ENCODE data around the gene SERPINB1.

GRCh38 chr6:2844008-2844407 lies 2.3 kb upstream of the SERPINB1 start:
- TF ChIP-seq CTCF (IDR thresholded peaks at IDR 0.05) = no peak
- no peak for TF ChIP-seq POLR2A (IDR thresholded peaks at IDR 0.05)
